Hepatocyte (in vitro differentiated cells): ENCODE data around the gene GATA6. TPM values are rescaled to one million over a fixed set of nuclear protein-coding genes. Genes with fewer than 3 reads are reported as not detected.
A peak's percentile ranks its signal among the peaks of the same experiment; 100 is the strongest.

Experiments used
- DNase-seq: peaks from one replicate; pipeline ENCODE4 v3.0.0-alpha.2; 2016; ENCODE audit warnings: low spot score
- H2AFZ ChIP-seq: fragments of 200-600 bp; sonication (generic); 2 replicates; pipeline ENCODE4 v1.6.0; 2016; ENCODE audit warnings: antibody characterized with exemption, mild to moderate bottlenecking
- H3K27ac ChIP-seq: fragments of 200-600 bp; sonication (generic); 2 replicates; pipeline ENCODE4 v1.5.1; 2016; ENCODE audit warnings: mild to moderate bottlenecking
- H3K27me3 ChIP-seq: fragments of 200-600 bp; sonication (generic); 2 replicates; pipeline ENCODE4 v1.6.1; 2016
- H3K36me3 ChIP-seq: fragments of 200-600 bp; sonication (generic); replicated peaks from 2 replicates; pipeline ENCODE4 v1.5.1; 2016; ENCODE audit warnings: low read depth; ENCODE audit not compliant: insufficient read depth
- H3K4me1 ChIP-seq: fragments of 200-600 bp; sonication (generic); 2 replicates; pipeline ENCODE4 v1.5.1; 2016; ENCODE audit warnings: mild to moderate bottlenecking, moderate library complexity; ENCODE audit not compliant: insufficient read depth
- H3K4me2 ChIP-seq: fragments of 200-600 bp; sonication (generic); 2 replicates; pipeline ENCODE4 v1.6.0; 2016
- H3K4me3 ChIP-seq: fragments of 200-600 bp; sonication (generic); 2 replicates; pipeline ENCODE4 v1.5.1; 2016; ENCODE audit warnings: mild to moderate bottlenecking
- H3K79me2 ChIP-seq: fragments of 200-600 bp; sonication (generic); 2 replicates; pipeline ENCODE4 v1.6.0; 2017; ENCODE audit warnings: mild to moderate bottlenecking
- H3K9me2 ChIP-seq: fragments of 200-600 bp; sonication (generic); replicated peaks from 2 replicates; pipeline ENCODE4 v1.6.0; 2017; ENCODE audit warnings: mild to moderate bottlenecking; ENCODE audit not compliant: insufficient read depth
- H3K9me3 ChIP-seq: fragments of 200-600 bp; sonication (generic); 2 replicates; pipeline ENCODE4 v1.5.1; 2016; ENCODE audit warnings: low read depth, mild to moderate bottlenecking
- H4K20me1 ChIP-seq: fragments of 200-600 bp; sonication (generic); 2 replicates; pipeline ENCODE4 v1.6.0; 2016; ENCODE audit warnings: mild to moderate bottlenecking; ENCODE audit not compliant: insufficient read depth, poor library complexity, severe bottlenecking
- CTCF ChIP-seq: fragments of 200-600 bp; sonication (generic); IDR thresholded peaks from 2 replicates; pipeline ENCODE4 v1.5.1; 2016; ENCODE audit warnings: antibody characterized with exemption, mild to moderate bottlenecking; ENCODE audit not compliant: poor library complexity
- EZH2 ChIP-seq: fragments of 200-600 bp; sonication (generic); IDR thresholded peaks from 2 replicates; pipeline ENCODE4 v1.6.1; 2016; ENCODE audit warnings: antibody characterized with exemption, mild to moderate bottlenecking, borderline replicate concordance
- EZH2phosphoT487 ChIP-seq: fragments of 200-600 bp; sonication (generic); IDR thresholded peaks from one replicate; pipeline ENCODE4 v1.6.1; 2018; ENCODE audit warnings: antibody characterized with exemption, mild to moderate bottlenecking, low read depth, moderate library complexity; ENCODE audit not compliant: unreplicated experiment, severe bottlenecking
- WGBS: methylation state at CpG from one replicate; pipeline ENCODE4 v1.1.6; 2016; ENCODE audit warnings: low lambda C conversion rate; ENCODE audit errors: missing lambda C conversion rate; 5-methylcytosine and 5-hydroxymethylcytosine counted together
- polyA plus RNA-seq: library from polyadenylated mRNA; unstranded; fragments of >200 nt; fragmentation: Nextera tagmentation; extraction: Ambion mirVana; gene quantifications from 2 replicates; pipeline ENCODE4 v1.2.1, GENCODE V29; 2016
- total RNA-seq: library from RNA; depleted of rRNA; stranded (reverse); fragments of >200 nt; gene quantifications from 2 replicates; pipeline ENCODE4 v1.2.3, GENCODE V29; 2014

The GATA6 gene
- total and polyA plus RNA-seq, 2 experiments from 2014 or later = 125 to 128 TPM

GRCh38 chr18:22207021-22207758 lies 37.8 kb downstream of the GATA6 start:
- Histone ChIP-seq H3K27me3 (no peaks in the 10 kb centered on the region), H3K4me2 (no peak overlapping the region), H4K20me1 (peaks cover 24% of the 10 kb centered on the region), H3K4me1 (peaks cover 21% of the 10 kb centered on the region), H3K36me3 (peaks cover 2% of the 10 kb centered on the region), H3K9me3 (no peaks in the 10 kb centered on the region), H3K27ac (peak overlapping the region; percentile 47), H2AFZ (no peak overlapping the region), H3K4me3 (no peak overlapping the region), H3K9me2 (no peaks in the 10 kb centered on the region), H3K79me2 (peaks cover 23% of the 10 kb centered on the region)
- 83% methylated on average over 5 of the region's 5 CpGs for WGBS
- TF ChIP-seq EZH2phosphoT487 (no peak), CTCF (no peak), EZH2 (no peak)
- no peak for DNase-seq

DNA sequence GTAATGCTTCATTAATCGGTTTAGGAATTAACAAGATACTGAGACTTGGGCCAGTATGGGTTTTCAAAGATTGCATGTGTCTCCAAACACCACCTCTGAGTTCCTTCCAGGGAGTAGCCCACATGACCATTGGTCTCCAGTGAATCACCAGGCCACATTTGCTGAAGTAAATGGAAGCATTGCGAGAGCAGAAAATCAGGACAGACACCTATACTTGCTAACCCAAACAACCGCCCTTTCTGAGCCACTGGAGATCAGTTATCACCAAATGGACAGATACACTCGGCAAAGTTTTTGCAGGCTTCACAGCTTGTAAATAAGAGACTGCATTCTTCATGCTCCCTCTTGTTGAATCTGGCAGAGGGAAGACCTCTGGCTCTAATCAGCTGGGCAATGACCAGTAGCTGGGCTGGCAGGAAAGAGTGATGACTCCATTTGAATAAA lies 40.9 kb downstream of the GATA6 start:
- Histone ChIP-seq H4K20me1 (no peaks in the 10 kb centered on the region), H3K36me3 (no peaks in the 10 kb centered on the region), H3K27ac (peak overlapping the region; percentile 81), H3K79me2 (no peaks in the 10 kb centered on the region), H3K4me3 (no peak overlapping the region), H3K4me1 (peaks cover 16% of the 10 kb centered on the region), H3K9me3 (no peaks in the 10 kb centered on the region), H2AFZ (no peak overlapping the region), H3K4me2 (peak overlapping the region; percentile 13), H3K27me3 (no peaks in the 10 kb centered on the region), H3K9me2 (no peaks in the 10 kb centered on the region)
- 43% methylated on average over 4 of the region's 4 CpGs for WGBS
- TF ChIP-seq EZH2phosphoT487 = no peak
- TF ChIP-seq CTCF = no peak
- TF ChIP-seq EZH2 = no peak
- peak; percentile 68 for DNase-seq

GRCh38 chr18:22211657-22212056 lies 42.3 kb downstream of the GATA6 start:
- 28% methylated on average over 2 of the region's 2 CpGs for WGBS
- H3K36me3 ChIP-seq = no peaks in the 10 kb centered on the region
- H3K4me1 ChIP-seq = peaks cover 16% of the 10 kb centered on the region
- H4K20me1 ChIP-seq = no peaks in the 10 kb centered on the region
- no peak overlapping the region for H3K4me2 ChIP-seq
- no peak for DNase-seq
- no peaks in the 10 kb centered on the region for H3K9me2 ChIP-seq
- H3K27me3 ChIP-seq = no peaks in the 10 kb centered on the region
- no peaks in the 10 kb centered on the region for H3K79me2 ChIP-seq
- H3K27ac ChIP-seq = peak overlapping the region; percentile 81
- no peak overlapping the region for H3K4me3 ChIP-seq
- H2AFZ ChIP-seq = no peak overlapping the region
- no peaks in the 10 kb centered on the region for H3K9me3 ChIP-seq
- no peak for TF ChIP-seq EZH2phosphoT487
- TF ChIP-seq CTCF = no peak
- no peak for TF ChIP-seq EZH2
